ENCODE results near the gene ZRANB1.

GRCh38 chr10:125021686-125022344, 79.9 kb downstream of the ZRANB1 start:
- TF ChIP-seq ESRRG (CRISPR knock-in tag; IDR thresholded peaks at IDR 0.05), result no peak
- no peak for TF ChIP-seq ZNF565 (CRISPR knock-in tag; conservative IDR thresholded peaks at IDR 0.05; ENCODE audit: low read depth)
- TF ChIP-seq ZNF70 (CRISPR knock-in tag; IDR thresholded peaks at IDR 0.05), result no peak
- no peak for TF ChIP-seq PATZ1 (CRISPR knock-in tag; IDR thresholded peaks at IDR 0.05; ENCODE audit: borderline replicate concordance)
- TF ChIP-seq CREB5 (CRISPR knock-in tag; IDR thresholded peaks at IDR 0.05; ENCODE audit: low read depth), result no peak
- TF ChIP-seq OSR1 (CRISPR knock-in tag; IDR thresholded peaks at IDR 0.05), result no peak

Measured in SK-N-SH treated with all-trans-retinoic acid at 6 μM for 48 hours (cell line).